AG04449 (cell line): ENCODE results near the gene SPP1.
A peak's percentile ranks its signal among the peaks of the same experiment; 100 is the strongest.

Source experiments
- CTCF ChIA-PET: fragments of 350-600 bp; formaldehyde crosslinking; extraction: SDS; loops from one replicate; lab custom pipeline; 2021; ENCODE audit warnings: antibody characterized with exemption; lab: Yijun Ruan, JAX
- POLR2A ChIA-PET: fragments of 400-600, 350-600 bp; formaldehyde crosslinking; extraction: SDS; loops from one replicate; lab custom pipeline; 2020; ENCODE audit warnings: antibody characterized with exemption, inconsistent platforms; lab: Yijun Ruan, JAX
- DNase-seq: peaks from one replicate; pipeline ENCODE4 v3.0.0-alpha.2; 2010; ENCODE audit warnings: low read depth, low spot score
- H3K4me3 ChIP-seq: 2 replicates; pipeline ENCODE4 v1.5.1; 2011; ENCODE audit warnings: low read depth, mild to moderate bottlenecking, control low read depth, low read length
- TF ChIP-seq, protein P1 (sequence below): IDR thresholded peaks from one replicate; pipeline ENCODE4 v1.5.1; 2011; ENCODE audit warnings: mild to moderate bottlenecking, moderate library complexity, low read length, control low read depth, inconsistent platforms; ENCODE audit not compliant: insufficient read depth; ENCODE audit errors: missing control alignments

The SPP1 gene

DNA sequence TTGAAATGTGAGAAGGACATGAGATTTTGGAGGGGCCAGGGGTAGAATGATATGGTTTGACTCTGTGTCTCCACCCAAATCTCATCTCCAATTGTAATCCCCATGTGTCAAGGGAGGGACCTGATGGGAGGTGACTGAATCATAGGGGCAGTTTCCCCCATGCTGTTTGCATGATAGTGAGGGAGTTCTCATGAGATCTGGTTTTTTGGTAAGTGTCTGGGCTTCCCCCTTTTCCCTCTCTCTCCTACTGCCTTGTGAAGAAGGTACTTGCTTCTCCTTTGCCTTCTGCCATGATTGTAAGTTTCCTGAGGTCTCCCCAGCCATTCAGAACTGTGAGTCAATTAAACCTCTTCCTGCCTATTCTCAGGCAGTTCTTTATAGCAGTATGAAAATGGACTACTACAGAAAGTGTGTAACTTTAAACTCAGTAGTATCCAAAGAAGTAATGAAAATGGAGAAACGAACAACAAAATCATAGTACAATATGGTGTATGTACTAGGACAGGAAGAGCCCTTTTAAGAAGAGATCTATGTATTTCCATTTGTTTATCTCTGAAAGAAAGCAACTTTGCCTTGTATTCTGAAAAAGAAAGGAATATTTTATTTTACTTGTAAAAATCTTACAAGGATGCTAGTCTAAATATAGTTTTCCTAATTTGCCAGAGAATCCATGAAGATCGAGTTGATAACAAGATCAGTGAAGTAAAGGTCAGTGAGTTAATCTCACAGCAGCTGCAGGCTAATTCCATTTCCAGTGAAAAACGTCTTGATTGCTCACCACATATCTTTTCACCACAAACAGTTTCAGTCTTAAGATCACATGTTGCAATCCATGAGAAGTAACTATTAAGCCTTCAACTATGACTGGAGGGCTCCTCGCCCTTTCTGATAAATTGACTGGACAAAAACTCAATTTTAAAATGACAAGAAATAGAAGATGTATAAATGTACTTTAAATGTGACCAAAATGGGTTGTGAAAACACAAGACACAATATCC is 52.4 kb downstream of the SPP1 start:
- DNase-seq: peak; percentile 92
- CTCF ChIA-PET: interaction anchor here (0.6 to 5.8 kb wide), 3 partner anchors 14 to 512 kb away, joined by 3 to 137 read pairs (median 3); no protein-coding TSS in a partner anchor
- POLR2A ChIA-PET: no interaction called here
- H3K4me3 ChIP-seq: no peak overlapping the region
- TF ChIP-seq, protein P1, sequence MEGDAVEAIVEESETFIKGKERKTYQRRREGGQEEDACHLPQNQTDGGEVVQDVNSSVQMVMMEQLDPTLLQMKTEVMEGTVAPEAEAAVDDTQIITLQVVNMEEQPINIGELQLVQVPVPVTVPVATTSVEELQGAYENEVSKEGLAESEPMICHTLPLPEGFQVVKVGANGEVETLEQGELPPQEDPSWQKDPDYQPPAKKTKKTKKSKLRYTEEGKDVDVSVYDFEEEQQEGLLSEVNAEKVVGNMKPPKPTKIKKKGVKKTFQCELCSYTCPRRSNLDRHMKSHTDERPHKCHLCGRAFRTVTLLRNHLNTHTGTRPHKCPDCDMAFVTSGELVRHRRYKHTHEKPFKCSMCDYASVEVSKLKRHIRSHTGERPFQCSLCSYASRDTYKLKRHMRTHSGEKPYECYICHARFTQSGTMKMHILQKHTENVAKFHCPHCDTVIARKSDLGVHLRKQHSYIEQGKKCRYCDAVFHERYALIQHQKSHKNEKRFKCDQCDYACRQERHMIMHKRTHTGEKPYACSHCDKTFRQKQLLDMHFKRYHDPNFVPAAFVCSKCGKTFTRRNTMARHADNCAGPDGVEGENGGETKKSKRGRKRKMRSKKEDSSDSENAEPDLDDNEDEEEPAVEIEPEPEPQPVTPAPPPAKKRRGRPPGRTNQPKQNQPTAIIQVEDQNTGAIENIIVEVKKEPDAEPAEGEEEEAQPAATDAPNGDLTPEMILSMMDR: no peak

DNA sequence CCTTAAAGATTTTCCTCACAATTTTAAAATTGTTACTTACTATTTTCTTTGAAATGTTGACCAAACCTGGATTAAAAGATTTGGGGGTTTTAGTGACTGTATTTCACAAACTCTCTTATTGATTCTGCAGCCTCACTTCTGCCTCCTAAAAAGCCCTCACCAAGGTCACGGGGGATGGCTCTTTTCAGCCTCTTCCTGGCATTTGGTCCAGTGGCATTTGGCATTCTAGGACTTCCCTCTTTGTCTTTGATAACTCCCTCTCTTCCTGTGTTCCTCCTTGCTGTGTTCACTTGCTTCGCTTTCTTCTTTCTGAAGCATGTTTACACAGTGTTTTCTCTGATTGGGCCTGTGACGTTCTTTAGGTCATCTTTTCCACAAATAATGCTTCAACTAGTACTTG is 53.4 kb downstream of the SPP1 start:
- POLR2A ChIA-PET: no interaction called here
- TF ChIP-seq, protein P1: no peak
- H3K4me3 ChIP-seq: no peak overlapping the region
- CTCF ChIA-PET: interaction anchor here (0.6 to 5.8 kb wide), 4 partner anchors 15 to 181 kb away, joined by 3 to 137 read pairs (median 3); no protein-coding TSS in a partner anchor
- no peak for DNase-seq

DNA sequence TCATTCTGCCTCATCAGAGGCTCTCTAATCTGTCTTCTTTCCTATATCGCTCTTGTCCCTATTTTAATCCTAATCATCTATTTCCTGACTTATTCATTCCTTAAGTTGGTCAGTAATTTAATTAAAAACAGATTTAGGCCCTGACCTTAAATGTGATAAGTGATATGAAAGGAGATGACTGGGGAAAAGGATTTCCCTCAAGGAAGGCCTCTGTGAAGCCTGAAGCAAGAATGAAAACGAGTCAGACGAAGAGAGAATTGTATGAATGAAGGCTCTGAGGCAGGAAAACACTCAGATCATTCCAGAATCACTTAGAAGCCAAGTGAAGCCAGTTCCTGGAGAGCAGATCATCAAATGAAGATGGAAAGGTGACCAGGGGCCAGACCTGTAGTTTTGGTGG is 54.0 kb downstream of the SPP1 start:
- TF ChIP-seq, protein P1: no peak
- no peak overlapping the region for H3K4me3 ChIP-seq
- DNase-seq: no peak
- CTCF ChIA-PET: interaction anchor here (0.6 to 5.8 kb wide), 6 partner anchors 8 to 180 kb away, joined by 3 to 137 read pairs (median 4); no protein-coding TSS in a partner anchor
- POLR2A ChIA-PET: no interaction called here

GRCh38 chr4:88030565-88031310 is 55.2 kb downstream of the SPP1 start:
- ChIA-PET POLR2A (no interaction called here), CTCF (interaction anchor here (0.8 to 5.8 kb wide), 13 partner anchors 9 to 484 kb away, joined by 3 to 137 read pairs (median 5); no protein-coding TSS in a partner anchor)
- H3K4me3 ChIP-seq: no peak overlapping the region
- no peak for DNase-seq
- TF ChIP-seq, protein P1: no peak
